HG02763 (cell line): ENCODE measurements around the gene ADSS2.
"Not testable (repeated sequence)": the region's sequence is repeated elsewhere in the genome, so short reads cannot be mapped to it uniquely, and the experiment has no call there.

Experiments used
- ATAC-seq: cut with Tn5 transposase; IDR thresholded peaks from one replicate; pipeline ENCODE4 v1.9.1; 2021; ENCODE audit warnings: mild to moderate bottlenecking, moderate library complexity; ENCODE audit not compliant: unreplicated experiment

The ADSS2 gene

GRCh38 chr1:244368279-244368678, 83.4 kb downstream of the ADSS2 start:
- ATAC-seq: no peak

- no peak for ATAC-seq
Observed at GRCh38 chr1:244367399-244368114, 84.2 kb downstream of the ADSS2 start.

DNA sequence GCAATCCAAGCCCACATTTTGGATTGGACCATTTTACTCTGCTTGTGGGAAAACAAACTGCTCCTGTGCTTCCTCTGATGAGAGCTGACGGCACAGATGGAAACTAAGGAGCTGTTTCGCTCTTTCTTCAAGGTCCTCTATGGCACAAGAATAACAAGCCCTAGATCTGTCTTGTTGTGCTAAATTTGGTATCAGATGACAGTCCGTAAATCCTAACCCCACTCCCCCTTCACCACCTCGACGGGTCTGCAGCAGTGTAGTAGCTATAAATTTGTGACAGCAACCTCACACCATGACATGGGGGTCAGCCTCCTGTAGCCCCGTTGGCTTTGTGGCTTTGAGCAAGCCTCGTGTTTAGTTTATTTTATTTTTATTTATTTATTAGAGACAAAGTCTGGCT, 85.9 kb downstream of the ADSS2 start:
- ATAC-seq: no peak

DNA sequence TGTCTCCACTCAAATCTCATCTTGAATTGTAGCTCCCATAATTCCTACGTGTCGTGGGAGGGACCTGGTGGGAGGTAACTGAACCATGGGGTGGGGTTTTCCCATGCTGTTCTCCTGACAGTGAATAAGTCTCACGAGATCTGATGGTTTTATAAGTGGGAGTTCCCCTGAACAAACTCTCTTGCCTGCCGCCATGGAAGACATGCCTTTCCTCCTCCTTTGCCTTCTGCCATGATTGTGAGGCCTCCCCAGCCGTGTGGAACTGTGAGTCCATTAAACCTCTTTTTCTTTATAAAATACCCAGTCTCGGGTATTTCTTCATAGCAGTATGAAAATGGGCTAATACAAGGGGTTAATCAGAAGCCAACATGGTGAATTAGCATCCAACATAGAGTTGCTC, 86.4 kb downstream of the ADSS2 start:
- ATAC-seq: not testable (repeated sequence)

DNA sequence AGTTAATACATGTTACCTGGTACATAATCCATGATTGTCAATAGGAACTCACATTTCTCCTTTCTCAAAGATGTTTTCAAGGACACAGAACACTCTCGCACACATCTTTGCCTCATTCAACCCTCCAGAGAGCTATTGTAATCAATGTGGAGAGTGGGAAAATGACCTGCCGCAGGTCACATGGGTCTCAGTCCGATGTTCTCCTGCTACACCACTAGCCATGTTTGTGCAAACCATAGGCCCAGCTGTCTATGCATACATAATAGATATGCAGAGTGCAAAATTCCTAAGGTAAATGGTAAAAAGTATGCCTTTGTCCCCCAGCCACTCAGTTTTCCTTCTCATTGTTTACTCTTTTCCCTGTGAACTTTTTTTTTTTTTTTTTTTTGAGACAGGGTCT, 89.2 kb downstream of the ADSS2 start:
- ATAC-seq: no peak

- no peak for ATAC-seq
Observed at GRCh38 chr1:244361764-244362473, 89.8 kb downstream of the ADSS2 start.
